ENCODE measurements around the gene LY6G5B. TPM values are rescaled to one million over a fixed set of nuclear protein-coding genes. Genes with fewer than 3 reads are reported as not detected.

The LY6G5B gene
- total and polyA plus RNA-seq, 4 experiments from 2014 or later: 0.98 to 39.8 (median 39.3) TPM; not detected in 1

GRCh38 chr6:31715022-31715958 is 45.5 kb downstream of the LY6G5B start, which contains the start of gene LY6G6D:
TSS of gene LY6G6D (plus strand) at chr6:31715348. CDS start at chr6:31715356, 8 bp downstream.
- peaks cover 0 to 1% of the 10 kb centered on the region in 2 donors for H3K27me3 Mint-ChIP-seq
- H3K4me3 Mint-ChIP-seq: no peak within 1 kb of the TSS
- POLR2A ChIA-PET (ENCODE audit: partially characterized antibody): interaction anchor here (0.7 to 1.4 kb wide), 4 partner anchors 11 to 257 kb away, joined by 3 to 4 read pairs (median 3); partner anchors contain the start of gene C6orf47
- intact Hi-C loops (cut with micrococcal nuclease): no loop called here
- no peak for DNase-seq
- Histone ChIP-seq H3K4me1 (ENCODE audit: insufficient read depth, low read length) (peaks cover 11% of the 10 kb centered on the region), H3K27me3 (ENCODE audit: insufficient read depth, low read length) (no peaks in the 10 kb centered on the region), H3K9me3 (ENCODE audit: control insufficient read depth in 1 of 2, low read length in 2 of 2) (no peaks in the 10 kb centered on the region), H3K4me3 (ENCODE audit: low read length in 2 of 2) (no peak within 1 kb of the TSS), H3K27ac (ENCODE audit: low read depth, low read length) (no peak within 1 kb of the TSS), H3K36me3 (ENCODE audit: insufficient read depth, low read length) (no peaks in the 10 kb centered on the region)
- no peak within 1 kb of the TSS for H3K27ac Mint-ChIP-seq
- H3K4me1 Mint-ChIP-seq: peaks cover 5 to 16% (median 12%) of the 10 kb centered on the region in 4 donors
- H3K9me3 Mint-ChIP-seq: no peaks in the 10 kb centered on the region
- H3K36me3 Mint-ChIP-seq: no peaks in the 10 kb centered on the region
- CTCF ChIA-PET (ENCODE audit: partially characterized antibody): no interaction called here

GRCh38 chr6:31717499-31718222 is 47.9 kb downstream of the LY6G5B start:
- Mint-ChIP-seq H3K36me3 (no peaks in the 10 kb centered on the region), H3K9me3 (no peaks in the 10 kb centered on the region), H3K4me1 (peaks cover 0 to 2% (median 0%) of the 10 kb centered on the region in 4 donors), H3K27ac (no peak overlapping the region), H3K4me3 (no peak overlapping the region), H3K27me3 (peaks cover 0 to 2% of the 10 kb centered on the region in 2 donors)
- Histone ChIP-seq H3K9me3 (ENCODE audit: control insufficient read depth in 1 of 2, low read length in 2 of 2) (no peaks in the 10 kb centered on the region), H3K4me3 (ENCODE audit: low read length in 2 of 2) (no peak overlapping the region), H3K27ac (ENCODE audit: low read depth, low read length) (no peak overlapping the region), H3K36me3 (ENCODE audit: insufficient read depth, low read length) (no peaks in the 10 kb centered on the region), H3K4me1 (ENCODE audit: insufficient read depth, low read length) (no peaks in the 10 kb centered on the region), H3K27me3 (ENCODE audit: insufficient read depth, low read length) (no peaks in the 10 kb centered on the region)
- intact Hi-C loops (cut with micrococcal nuclease): no loop called here
- no peak for DNase-seq
- ChIA-PET CTCF (ENCODE audit: partially characterized antibody) (no interaction called here), POLR2A (ENCODE audit: partially characterized antibody) (no interaction called here)

- H3K9me3 Mint-ChIP-seq: no peaks in the 10 kb centered on the region
- no peaks in the 10 kb centered on the region for H3K36me3 Mint-ChIP-seq
- H3K36me3 ChIP-seq (ENCODE audit: insufficient read depth, low read length): no peaks in the 10 kb centered on the region
- ChIA-PET POLR2A (ENCODE audit: partially characterized antibody) (no interaction called here), CTCF (ENCODE audit: partially characterized antibody) (no interaction called here)
- H3K27me3 Mint-ChIP-seq: peaks cover 0 to 2% of the 10 kb centered on the region in 2 donors
- no peak overlapping the region for H3K4me3 Mint-ChIP-seq
- no peaks in the 10 kb centered on the region for H3K4me1 ChIP-seq (ENCODE audit: insufficient read depth, low read length)
- no peaks in the 10 kb centered on the region for H3K9me3 ChIP-seq (ENCODE audit: control insufficient read depth in 1 of 2, low read length in 2 of 2)
- H3K27ac Mint-ChIP-seq: peak overlapping the region in 1 of 7 donors; percentile 42
- no peak for DNase-seq
- intact Hi-C loops (cut with micrococcal nuclease): no loop called here
- peaks cover 0 to 2% (median 1%) of the 10 kb centered on the region in 4 donors for H3K4me1 Mint-ChIP-seq
- no peaks in the 10 kb centered on the region for H3K27me3 ChIP-seq (ENCODE audit: insufficient read depth, low read length)
- no peak overlapping the region for H3K4me3 ChIP-seq (ENCODE audit: low read length in 2 of 2)
- H3K27ac ChIP-seq (ENCODE audit: low read depth, low read length): no peak overlapping the region
Measured at GRCh38 chr6:31718265-31718664, 48.5 kb downstream of the LY6G5B start.

- Histone ChIP-seq H3K4me3 (ENCODE audit: low read length in 2 of 2) (no peak overlapping the region), H3K27me3 (ENCODE audit: insufficient read depth, low read length) (no peaks in the 10 kb centered on the region), H3K9me3 (ENCODE audit: control insufficient read depth in 1 of 2, low read length in 2 of 2) (no peaks in the 10 kb centered on the region), H3K4me1 (ENCODE audit: insufficient read depth, low read length) (no peaks in the 10 kb centered on the region), H3K36me3 (ENCODE audit: insufficient read depth, low read length) (no peaks in the 10 kb centered on the region), H3K27ac (ENCODE audit: low read depth, low read length) (no peak overlapping the region)
- Mint-ChIP-seq H3K4me1 (peaks cover 0 to 5% (median 2%) of the 10 kb centered on the region in 4 donors), H3K36me3 (no peaks in the 10 kb centered on the region), H3K4me3 (no peak overlapping the region), H3K9me3 (no peaks in the 10 kb centered on the region), H3K27ac (no peak overlapping the region), H3K27me3 (peaks cover 0 to 2% of the 10 kb centered on the region in 2 donors)
- intact Hi-C loops (cut with micrococcal nuclease): no loop called here
- ChIA-PET CTCF (ENCODE audit: partially characterized antibody) (interaction anchor here (1.7 kb wide), 1 partner anchor 51 kb away, joined by 5 read pairs; no protein-coding TSS in a partner anchor), POLR2A (ENCODE audit: partially characterized antibody) (no interaction called here)
- no peak for DNase-seq
Measured at GRCh38 chr6:31719001-31719400, 49.2 kb downstream of the LY6G5B start.

DNA sequence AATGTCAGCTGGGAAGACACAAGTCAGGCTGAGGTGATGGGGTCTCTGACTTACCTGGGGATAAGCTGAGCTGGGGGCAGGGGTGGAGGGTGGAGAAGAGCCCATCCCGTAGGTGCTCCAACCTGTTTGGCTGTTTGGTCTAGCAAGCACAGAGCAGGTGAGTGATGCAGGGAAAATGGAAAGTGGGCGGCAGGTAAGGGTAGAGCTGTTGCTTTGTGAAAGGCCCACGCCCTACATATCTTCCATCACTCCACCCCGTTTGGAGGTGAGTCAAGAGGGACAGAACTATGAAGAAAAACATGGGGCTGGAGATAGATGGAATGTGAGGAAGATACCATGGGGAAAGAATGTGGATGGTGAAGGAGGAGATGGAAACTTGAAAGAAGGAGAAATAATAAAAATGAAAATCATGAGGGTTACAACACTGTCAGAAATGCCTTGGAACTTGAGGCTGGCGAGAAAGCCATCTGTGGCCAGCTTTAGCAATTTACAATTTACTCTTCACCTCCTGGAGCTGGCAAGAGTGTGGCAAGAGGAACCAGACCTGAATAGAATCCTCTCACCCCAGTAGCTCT is 50.5 kb downstream of the LY6G5B start:
- Mint-ChIP-seq H3K4me1 (peaks cover 0 to 5% (median under 1%) of the 10 kb centered on the region in 4 donors), H3K36me3 (no peaks in the 10 kb centered on the region), H3K27me3 (peaks cover 0 to 2% of the 10 kb centered on the region in 2 donors), H3K9me3 (no peaks in the 10 kb centered on the region), H3K4me3 (no peak overlapping the region), H3K27ac (peak overlapping the region in 2 of 7 donors; percentile 24 to 71)
- ChIA-PET POLR2A (ENCODE audit: partially characterized antibody) (interaction anchor here (0.6 to 1.2 kb wide), 2 partner anchors 18 to 101 kb away, joined by 3 to 6 read pairs; no protein-coding TSS in a partner anchor), CTCF (ENCODE audit: partially characterized antibody) (interaction anchor here (1.7 kb wide), 1 partner anchor 49 kb away, joined by 5 read pairs; no protein-coding TSS in a partner anchor)
- Histone ChIP-seq H3K27ac (ENCODE audit: low read depth, low read length) (no peak overlapping the region), H3K4me3 (ENCODE audit: low read length in 2 of 2) (no peak overlapping the region), H3K27me3 (ENCODE audit: insufficient read depth, low read length) (no peaks in the 10 kb centered on the region), H3K36me3 (ENCODE audit: insufficient read depth, low read length) (no peaks in the 10 kb centered on the region), H3K4me1 (ENCODE audit: insufficient read depth, low read length) (no peaks in the 10 kb centered on the region), H3K9me3 (ENCODE audit: control insufficient read depth in 1 of 2, low read length in 2 of 2) (no peaks in the 10 kb centered on the region)
- no peak for DNase-seq
- intact Hi-C loops (cut with micrococcal nuclease): no loop called here

DNA sequence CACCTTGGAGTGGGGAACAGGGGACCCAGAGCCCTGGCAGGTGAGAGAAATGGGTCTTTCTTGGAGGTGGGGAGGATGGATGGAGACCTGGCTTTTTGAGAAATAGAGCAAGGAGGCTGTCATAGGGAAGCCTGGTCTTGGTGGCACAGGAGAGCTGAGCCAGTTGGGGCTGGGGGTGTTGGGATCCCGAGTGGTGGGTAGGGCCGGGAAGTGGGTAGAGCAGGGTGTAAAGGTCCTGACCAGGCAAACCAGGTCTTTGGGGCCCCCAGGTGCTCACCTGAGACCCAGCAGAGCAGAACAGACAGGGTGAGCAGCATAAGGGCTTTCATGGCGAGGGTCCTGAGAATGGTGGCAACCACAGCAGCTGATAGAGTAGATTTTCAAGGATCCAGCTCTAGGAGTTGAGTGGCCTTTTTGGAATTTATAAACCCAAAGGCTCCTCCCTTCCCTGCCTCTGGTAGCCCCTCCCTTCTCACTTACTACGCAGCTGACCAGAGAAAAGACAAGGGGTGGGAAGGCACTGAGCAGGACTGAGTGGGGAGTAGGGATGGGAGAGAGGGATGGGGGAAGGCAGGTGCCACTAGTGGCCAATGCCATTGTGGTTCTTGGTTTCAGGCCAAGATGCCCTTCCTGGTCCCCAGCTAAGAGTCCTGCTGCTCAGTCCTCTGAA is 51.7 kb downstream of the LY6G5B start, which contains the start of gene LY6G6C:
TSS of gene LY6G6C (minus strand) at position 396 of the 670 bp plus-strand sequence. CDS start at position 329, 67 bp downstream.
- Mint-ChIP-seq H3K27ac (peak within 1 kb of the TSS in 1 of 7 donors; percentile 74), H3K4me3 (no peak within 1 kb of the TSS), H3K27me3 (peaks cover 0 to 2% of the 10 kb centered on the region in 2 donors), H3K36me3 (peaks cover 0 to 4% of the 10 kb centered on the region in 2 donors), H3K4me1 (peaks cover 4 to 15% (median 9%) of the 10 kb centered on the region in 4 donors), H3K9me3 (no peaks in the 10 kb centered on the region)
- H3K36me3 ChIP-seq (ENCODE audit: insufficient read depth, low read length): no peaks in the 10 kb centered on the region
- H3K4me1 ChIP-seq (ENCODE audit: insufficient read depth, low read length): peaks cover 10% of the 10 kb centered on the region
- H3K27ac ChIP-seq (ENCODE audit: low read depth, low read length): no peak within 1 kb of the TSS
- no peak within 1 kb of the TSS for H3K4me3 ChIP-seq (ENCODE audit: low read length in 2 of 2)
- ChIA-PET POLR2A (ENCODE audit: partially characterized antibody) (no interaction called here), CTCF (ENCODE audit: partially characterized antibody) (no interaction called here)
- H3K9me3 ChIP-seq (ENCODE audit: control insufficient read depth in 1 of 2, low read length in 2 of 2): no peaks in the 10 kb centered on the region
- no peak for DNase-seq
- intact Hi-C loops (cut with micrococcal nuclease): no loop called here
- H3K27me3 ChIP-seq (ENCODE audit: insufficient read depth, low read length): no peaks in the 10 kb centered on the region
